Keratinocyte (primary cell): ENCODE measurements around the gene CUEDC2. TPM values are rescaled to one million over a fixed set of nuclear protein-coding genes. Genes with fewer than 3 reads are reported as not detected.

Experiments used
- DNase-seq: peaks from one replicate; pipeline ENCODE4 v3.0.0-alpha.2; 2011; ENCODE audit warnings: low read depth, missing footprints, low spot score
- FAIRE-seq: peaks from 2 replicates; lab custom pipeline; 2011; peaks lifted over from hg19 to GRCh38; lab: Jason Lieb, UNC
- H2AFZ ChIP-seq: 2 replicates; pipeline ENCODE4 v1.6.0; 2012; ENCODE audit warnings: low read length, control low read depth, inconsistent platforms; ENCODE audit not compliant: control insufficient read depth
- H3K27ac ChIP-seq: 2 replicates; pipeline ENCODE4 v1.5.1; 2011; ENCODE audit warnings: low read length; ENCODE audit not compliant: control insufficient read depth, insufficient read depth
- H3K27me3 ChIP-seq: 3 replicates; pipeline ENCODE4 v1.6.0; 2011; ENCODE audit warnings: low read length; ENCODE audit not compliant: control insufficient read depth, insufficient read depth; ENCODE audit errors: extremely low read depth
- H3K36me3 ChIP-seq, 2 experiments: 2 replicates in 1 of 2; 3 replicates in 1 of 2; pipeline ENCODE4 v1.5.1; 2011; ENCODE audit warnings: low read length in 2 of 2, mild to moderate bottlenecking in 1 of 2; ENCODE audit not compliant: control insufficient read depth in 2 of 2, insufficient read depth in 2 of 2; ENCODE audit errors: extremely low read depth in 1 of 2
- H3K4me1 ChIP-seq: 3 replicates; pipeline ENCODE4 v1.5.1; 2011; ENCODE audit warnings: low read length; ENCODE audit not compliant: control insufficient read depth, insufficient read depth; ENCODE audit errors: extremely low read depth
- H3K4me2 ChIP-seq: 3 replicates; pipeline ENCODE4 v1.6.0; 2011; ENCODE audit warnings: low read depth, low read length; ENCODE audit not compliant: control insufficient read depth, insufficient read depth; ENCODE audit errors: extremely low read depth
- H3K4me3 ChIP-seq, 3 experiments: fragments of 200-600 bp in 1 of 3; sonication (generic) in 1 of 3; 2 replicates in 2 of 3; 3 replicates in 1 of 3; pipeline ENCODE4 v1.5.1; 2011 to 2016; ENCODE audit warnings: low read length in 3 of 3, mild to moderate bottlenecking in 3 of 3, control low read depth in 2 of 3, inconsistent platforms in 1 of 3, low read depth in 1 of 3, mixed read lengths in 1 of 3, mixed run types in 1 of 3, moderate library complexity in 1 of 3; ENCODE audit not compliant: control insufficient read depth in 2 of 3, insufficient read depth in 2 of 3; ENCODE audit errors: extremely low read depth in 1 of 3
- H3K79me2 ChIP-seq: 2 replicates; pipeline ENCODE4 v1.6.0; 2012; ENCODE audit warnings: low read length; ENCODE audit not compliant: control insufficient read depth, insufficient read depth
- H3K9ac ChIP-seq: 3 replicates; pipeline ENCODE4 v1.6.0; 2011; ENCODE audit warnings: low read length; ENCODE audit not compliant: control insufficient read depth, insufficient read depth; ENCODE audit errors: extremely low read depth
- H3K9me1 ChIP-seq: 3 replicates; pipeline ENCODE4 v1.6.0; 2011; ENCODE audit warnings: low read length; ENCODE audit not compliant: control insufficient read depth, insufficient read depth; ENCODE audit errors: extremely low read depth
- H3K9me3 ChIP-seq: 2 replicates; pipeline ENCODE4 v1.5.1; 2012; ENCODE audit warnings: low read depth, low read length; ENCODE audit not compliant: control insufficient read depth
- H4K20me1 ChIP-seq: 3 replicates; pipeline ENCODE4 v1.6.0; 2011; ENCODE audit warnings: low read length; ENCODE audit not compliant: control insufficient read depth, insufficient read depth; ENCODE audit errors: extremely low read depth
- EZH2 ChIP-seq: IDR thresholded peaks from one replicate; pipeline ENCODE4 v1.6.1; 2012; ENCODE audit warnings: inconsistent platforms, mild to moderate bottlenecking, low read length, moderate library complexity
- dilution Hi-C: fragments of 300-500 bp; cut with MboI; formaldehyde crosslinking; loops from one replicate; pipeline ENCODE4 v1.7.0; 2020; ENCODE audit warnings: low sequenced_read_pairs; ENCODE audit not compliant: extremely low pct_ligation_motif_present
- polyA plus RNA-seq, 5 experiments: library from polyadenylated mRNA; depleted of rRNA in 3 of 5; stranded (reverse) in 3 of 5; stranded (forward) in 1 of 5; unstranded in 1 of 5; fragments of >200 nt; gene quantifications; 1 replicate in 1 of 5; 2 replicates in 3 of 5; 3 replicates in 1 of 5; pipeline versions ENCODE4 v1.2.1 to v1.2.3, GENCODE V29; 2011 to 2012; ENCODE audit warnings: missing spikeins in 2 of 5, low read depth in 1 of 5, low replicate concordance in 1 of 5
- small RNA-seq, 3 experiments: library from RNA; depleted of rRNA; stranded (forward); fragments of <200 nt; gene quantifications; one replicate each; pipeline ENCODE3, GENCODE V24; 2012; ENCODE audit warnings: low read depth in 3 of 3, low replicate concordance in 1 of 3; ENCODE audit not compliant: insufficient read length in 3 of 3
- TF ChIP-seq, protein P1 (sequence below), 3 experiments: IDR thresholded peaks in 1 of 3; conservative IDR thresholded peaks in 1 of 3; optimal IDR thresholded peaks in 1 of 3; 2 replicates in 2 of 3; 3 replicates in 1 of 3; pipeline versions ENCODE3 to v1.5.1; 2011; ENCODE audit warnings: low read length in 3 of 3, mild to moderate bottlenecking in 3 of 3, moderate library complexity in 2 of 3, control low read depth in 1 of 3, inconsistent platforms in 1 of 3; ENCODE audit not compliant: insufficient read depth in 2 of 3; ENCODE audit errors: extremely low read depth in 1 of 3

Gene CUEDC2
- polyA plus RNA-seq, 1 donor (not counting 4 experiments of a cell fraction or from before 2014, with no cell fraction given) = 46.6 TPM

GRCh38 chr10:102375250-102375649 is 57.1 kb downstream of the CUEDC2 start:
- H3K4me2 ChIP-seq = no peak overlapping the region

More at GRCh38 chr10:102375250-102375649, 57.1 kb downstream of the CUEDC2 start:
- FAIRE-seq (no peak), DNase-seq (no peak)
- TF ChIP-seq, protein P1, sequence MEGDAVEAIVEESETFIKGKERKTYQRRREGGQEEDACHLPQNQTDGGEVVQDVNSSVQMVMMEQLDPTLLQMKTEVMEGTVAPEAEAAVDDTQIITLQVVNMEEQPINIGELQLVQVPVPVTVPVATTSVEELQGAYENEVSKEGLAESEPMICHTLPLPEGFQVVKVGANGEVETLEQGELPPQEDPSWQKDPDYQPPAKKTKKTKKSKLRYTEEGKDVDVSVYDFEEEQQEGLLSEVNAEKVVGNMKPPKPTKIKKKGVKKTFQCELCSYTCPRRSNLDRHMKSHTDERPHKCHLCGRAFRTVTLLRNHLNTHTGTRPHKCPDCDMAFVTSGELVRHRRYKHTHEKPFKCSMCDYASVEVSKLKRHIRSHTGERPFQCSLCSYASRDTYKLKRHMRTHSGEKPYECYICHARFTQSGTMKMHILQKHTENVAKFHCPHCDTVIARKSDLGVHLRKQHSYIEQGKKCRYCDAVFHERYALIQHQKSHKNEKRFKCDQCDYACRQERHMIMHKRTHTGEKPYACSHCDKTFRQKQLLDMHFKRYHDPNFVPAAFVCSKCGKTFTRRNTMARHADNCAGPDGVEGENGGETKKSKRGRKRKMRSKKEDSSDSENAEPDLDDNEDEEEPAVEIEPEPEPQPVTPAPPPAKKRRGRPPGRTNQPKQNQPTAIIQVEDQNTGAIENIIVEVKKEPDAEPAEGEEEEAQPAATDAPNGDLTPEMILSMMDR (optimal IDR thresholded peaks at IDR 0.05 in 1 of 3, IDR thresholded peaks at IDR 0.05 in 1 of 3, conservative IDR thresholded peaks at IDR 0.05 in 1 of 3; ENCODE audit: extremely low read depth in 1 of 3, insufficient read depth in 2 of 3, low read length in 3 of 3) = peak in 1 of 3 experiments; percentile 18
- no peak for TF ChIP-seq EZH2
- Histone ChIP-seq H3K27ac (no peak overlapping the region), H4K20me1 (no peaks in the 10 kb centered on the region), H2AFZ (no peak overlapping the region), H3K36me3 (peaks cover 36 to 40% of the 10 kb centered on the region in 2 experiments), H3K4me3 (no peak overlapping the region), H3K4me1 (no peaks in the 10 kb centered on the region), H3K79me2 (no peaks in the 10 kb centered on the region), H3K27me3 (no peaks in the 10 kb centered on the region), H3K9me3 (no peaks in the 10 kb centered on the region), H3K9ac (no peak overlapping the region), H3K9me1 (no peaks in the 10 kb centered on the region)
- dilution Hi-C loops = no loop called here

Small RNA genes within 50 kb of the gene (small RNA-seq; reads per million reads assigned to genes)
- gene MIR146B = 7.2 to 148 (median 115) reads per million in 3 experiments

Other genes with a start within 250 kb of the CUEDC2 start
- 0.10 to 0.42 TPM (median 0.26 TPM) in 3 replicates for gene ELOVL3, start 206.3 kb downstream of the CUEDC2 start, polyA plus RNA-seq
- not detected in 3 replicates for gene PITX3, start 191.1 kb downstream of the CUEDC2 start, polyA plus RNA-seq
- 14.7 to 27.0 TPM (median 17.4 TPM) in 3 replicates for gene GBF1, start 187.0 kb downstream of the CUEDC2 start, polyA plus RNA-seq
- 14.8 to 16.8 TPM (median 15.8 TPM) in 3 replicates for gene NFKB2, start 36.9 kb downstream of the CUEDC2 start, polyA plus RNA-seq
- 0.10 to 0.81 TPM (median 0.11 TPM) in 3 replicates for gene PSD, start 13.8 kb downstream of the CUEDC2 start, polyA plus RNA-seq
- 3.1 to 4.9 TPM (median 3.5 TPM) in 3 replicates for gene FBXL15, start 11.7 kb downstream of the CUEDC2 start, polyA plus RNA-seq
- gene C10orf95, start 19.0 kb upstream of the CUEDC2 start, polyA plus RNA-seq = 0.60 to 0.81 TPM (median 0.63 TPM) in 3 replicates
- gene ACTR1A, start 70.1 kb upstream of the CUEDC2 start, polyA plus RNA-seq = 160 to 229 TPM (median 162 TPM) in 3 replicates
- 3.7 to 6.8 TPM (median 4.8 TPM) in 3 replicates for gene SUFU, start 71.4 kb upstream of the CUEDC2 start, polyA plus RNA-seq
- 16.9 to 45.1 TPM (median 24.8 TPM) in 3 replicates for gene TRIM8, start 211.9 kb upstream of the CUEDC2 start, polyA plus RNA-seq